NCI-H2107 treated with DMSO at 0.1 percent for 48 hours (cell line): ENCODE results near the gene GABBR2.
"Not testable (repeated sequence)": the region's sequence is repeated elsewhere in the genome, so short reads cannot be mapped to it uniquely, and the experiment has no call there.

ENCODE experiments used
- DNase-seq: peaks from one replicate; lab custom pipeline; 2025; ENCODE audit not compliant: unreplicated experiment; lab: John Stamatoyannopoulos, UW

The GABBR2 gene

GRCh38 chr9:98597236-98597771 is 111.4 kb downstream of the GABBR2 start:
- DNase-seq = no peak

GRCh38 chr9:98596486-98596885 is 112.2 kb downstream of the GABBR2 start:
- no peak for DNase-seq

GRCh38 chr9:98594546-98595160 is 114.1 kb downstream of the GABBR2 start:
- DNase-seq = no peak

GRCh38 chr9:98593354-98594253 is 115.1 kb downstream of the GABBR2 start:
- no peak for DNase-seq

- DNase-seq = no peak
Observed at GRCh38 chr9:98591696-98592095, 117.0 kb downstream of the GABBR2 start.

GRCh38 chr9:98590101-98590500 is 118.6 kb downstream of the GABBR2 start:
- DNase-seq = no peak

- no peak for DNase-seq
Observed at GRCh38 chr9:98589102-98589501, 119.6 kb downstream of the GABBR2 start.

GRCh38 chr9:98584853-98585438 is 123.8 kb downstream of the GABBR2 start:
- not testable (repeated sequence) for DNase-seq

GRCh38 chr9:98584059-98584458 is 124.7 kb downstream of the GABBR2 start:
- DNase-seq = no peak

GRCh38 chr9:98583417-98583816 is 125.3 kb downstream of the GABBR2 start:
- no peak for DNase-seq

- no peak for DNase-seq
Observed at GRCh38 chr9:98580956-98581355, 127.8 kb downstream of the GABBR2 start.

GRCh38 chr9:98579700-98580099 is 129.0 kb downstream of the GABBR2 start:
- no peak for DNase-seq

- no peak for DNase-seq
Observed at GRCh38 chr9:98577446-98577845, 131.3 kb downstream of the GABBR2 start.

- DNase-seq = no peak
Observed at GRCh38 chr9:98576859-98577258, 131.9 kb downstream of the GABBR2 start.

- no peak for DNase-seq
Observed at GRCh38 chr9:98576354-98576753, 132.4 kb downstream of the GABBR2 start.

GRCh38 chr9:98575379-98576346 is 133.1 kb downstream of the GABBR2 start:
- DNase-seq = no peak

- DNase-seq = no peak
Observed at GRCh38 chr9:98573749-98574278, 134.9 kb downstream of the GABBR2 start.

- no peak for DNase-seq
Observed at GRCh38 chr9:98572796-98573195, 135.9 kb downstream of the GABBR2 start.

- no peak for DNase-seq
Observed at GRCh38 chr9:98572054-98572627, 136.6 kb downstream of the GABBR2 start.

- no peak for DNase-seq
Observed at GRCh38 chr9:98571643-98572042, 137.1 kb downstream of the GABBR2 start.
